Measurements from ENCODE around the gene TNIK. TPM values are rescaled to one million over a fixed set of nuclear protein-coding genes. Genes with fewer than 3 reads are reported as not detected.
A peak's percentile ranks its signal among the peaks of the same experiment; 100 is the strongest.

The TNIK gene
- total and polyA plus RNA-seq, 2 experiments from 2014 or later, result 14.6 to 34.3 TPM

GRCh38 chr3:171346019-171346418 lies 114.2 kb downstream of the TNIK start (continued):
- TF ChIP-seq REST (IDR thresholded peaks at IDR 0.05; ENCODE audit: unreplicated experiment) (no peak), STAT1 (IDR thresholded peaks at IDR 0.05; ENCODE audit: unreplicated experiment) (no peak)

- Histone ChIP-seq H3K4me1 (ENCODE audit: insufficient read depth) (peaks cover 23% of the 10 kb centered on the region), H3K4me3 (no peak overlapping the region), H3K4me2 (peak overlapping the region; percentile 36; the same call in 1 of the 2 replicates), H3F3A (replicated peaks; ENCODE audit: low read depth) (no peaks in the 10 kb centered on the region), H3K27ac (ENCODE audit: low read depth) (no peak overlapping the region), H4K20me1 (replicated peaks; ENCODE audit: insufficient read depth) (peaks cover 5% of the 10 kb centered on the region; the same call in 1 of the 2 replicates), H3K27me3 (ENCODE audit: insufficient read depth) (no peaks in the 10 kb centered on the region), H3K36me3 (ENCODE audit: insufficient read depth) (no peaks in the 10 kb centered on the region), H2AFZ (no peak overlapping the region), H3K79me2 (replicated peaks; ENCODE audit: insufficient read depth) (peaks cover 78% of the 10 kb centered on the region), H3K9me2 (ENCODE audit: insufficient read depth) (no peaks in the 10 kb centered on the region)
- Mint-ChIP-seq H3K36me3 (ENCODE audit: low read depth) (peaks cover 8% of the 10 kb centered on the region; the same call in 2 of the 3 replicates), H3K27me3 (ENCODE audit: insufficient read depth, low read depth, poor library complexity) (no peaks in the 10 kb centered on the region), H3K4me1 (peaks cover 30% of the 10 kb centered on the region), H3K27ac (no peak overlapping the region), H3K4me3 (no peak overlapping the region), H3K9me3 (peaks cover 4% of the 10 kb centered on the region; the same call in 2 of the 3 replicates)
- peak; percentile 80 for ATAC-seq
- DNase-seq (ENCODE audit: low spot score), result no peak
- TF ChIP-seq POLR2AphosphoS5 (IDR thresholded peaks at IDR 0.05; ENCODE audit: low read depth) (no peak), NANOG (IDR thresholded peaks at IDR 0.05; ENCODE audit: borderline replicate concordance) (no peak)
Measured at GRCh38 chr3:171345107-171345843, 114.9 kb downstream of the TNIK start.

- peaks cover 4% of the 10 kb centered on the region; the same call in 2 of the 3 replicates for H3K9me3 Mint-ChIP-seq
- H3K4me3 Mint-ChIP-seq, result no peak overlapping the region
- no peaks in the 10 kb centered on the region for H3K9me2 ChIP-seq (ENCODE audit: insufficient read depth)
- no peak for TF ChIP-seq CREB1 (CRISPR knock-in tag; IDR thresholded peaks at IDR 0.05; ENCODE audit: low read depth)
- no peak for TF ChIP-seq ZNF114 (CRISPR knock-in tag; IDR thresholded peaks at IDR 0.05)
- no peak for TF ChIP-seq EZH2 (IDR thresholded peaks at IDR 0.05; ENCODE audit: low read depth, unreplicated experiment)
- peaks cover 8% of the 10 kb centered on the region; the same call in 2 of the 3 replicates for H3K36me3 Mint-ChIP-seq (ENCODE audit: low read depth)
- H3K27me3 ChIP-seq (ENCODE audit: insufficient read depth), result no peaks in the 10 kb centered on the region
- H3K79me2 ChIP-seq (replicated peaks; ENCODE audit: insufficient read depth), result peaks cover 71% of the 10 kb centered on the region
- H3K4me1 ChIP-seq (ENCODE audit: insufficient read depth), result peaks cover 23% of the 10 kb centered on the region
- peaks cover 31% of the 10 kb centered on the region for H3K4me1 Mint-ChIP-seq
- H4K20me1 ChIP-seq (replicated peaks; ENCODE audit: insufficient read depth), result no peaks in the 10 kb centered on the region
- no peak overlapping the region for H2AFZ ChIP-seq
- DNase-seq (ENCODE audit: low spot score) (no peak), ATAC-seq (no peak)
- H3K36me3 ChIP-seq (ENCODE audit: insufficient read depth), result no peaks in the 10 kb centered on the region
- H3K27ac Mint-ChIP-seq, result no peak overlapping the region
- no peak overlapping the region for H3K4me2 ChIP-seq
- H3K27me3 Mint-ChIP-seq (ENCODE audit: insufficient read depth, low read depth, poor library complexity), result no peaks in the 10 kb centered on the region
- no peaks in the 10 kb centered on the region for H3F3A ChIP-seq (replicated peaks; ENCODE audit: low read depth)
- H3K4me3 ChIP-seq, result no peak overlapping the region
- no peak overlapping the region for H3K27ac ChIP-seq (ENCODE audit: low read depth)
Measured at GRCh38 chr3:171343693-171344092, 116.5 kb downstream of the TNIK start.
